ENCODE results near the gene NECTIN4. TPM values are rescaled to one million over a fixed set of nuclear protein-coding genes. Genes with fewer than 3 reads are reported as not detected.
A peak's percentile ranks its signal among the peaks of the same experiment; 100 is the strongest.
"Not testable (repeated sequence)": the region's sequence is repeated elsewhere in the genome, so short reads cannot be mapped to it uniquely, and the experiment has no call there.

The NECTIN4 gene
- total and polyA plus RNA-seq, 4 experiments from 2014 or later, result not detected

DNA sequence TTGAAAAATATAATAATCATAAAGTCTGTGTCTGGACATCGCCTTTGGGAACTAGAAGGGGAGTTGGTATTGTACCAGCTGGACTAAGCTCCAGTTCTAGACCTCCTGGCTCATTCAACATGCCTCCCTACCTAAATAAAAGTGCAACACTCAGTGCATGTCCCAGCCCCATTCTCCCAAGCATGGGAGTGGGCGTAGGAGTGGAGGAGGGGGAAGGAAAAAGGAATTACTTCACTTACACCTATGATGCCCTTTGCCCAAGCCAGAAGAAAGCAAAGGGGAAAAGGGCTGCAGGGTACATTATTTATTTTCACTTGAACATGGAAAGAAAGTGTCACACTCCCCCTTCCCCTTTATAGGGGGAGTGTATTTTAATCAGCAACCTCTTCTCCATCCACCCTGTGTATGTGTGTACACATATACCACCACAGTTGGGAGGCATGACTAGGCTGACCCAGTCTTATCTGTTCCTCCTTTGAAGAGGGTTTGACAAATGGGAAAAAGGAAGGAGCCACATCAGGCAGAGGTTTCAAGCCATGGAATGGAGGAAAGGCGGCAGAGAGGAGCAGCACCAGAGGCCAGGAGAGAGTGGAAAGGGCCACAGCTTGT, 31.8 kb upstream of the NECTIN4 start:
- H3K4me3 Mint-ChIP-seq, result no peak overlapping the region
- H3K27me3 Mint-ChIP-seq, result no peaks in the 10 kb centered on the region
- peaks cover 52% of the 10 kb centered on the region for H3K36me3 ChIP-seq (ENCODE audit: insufficient read depth, low read length)

DNA sequence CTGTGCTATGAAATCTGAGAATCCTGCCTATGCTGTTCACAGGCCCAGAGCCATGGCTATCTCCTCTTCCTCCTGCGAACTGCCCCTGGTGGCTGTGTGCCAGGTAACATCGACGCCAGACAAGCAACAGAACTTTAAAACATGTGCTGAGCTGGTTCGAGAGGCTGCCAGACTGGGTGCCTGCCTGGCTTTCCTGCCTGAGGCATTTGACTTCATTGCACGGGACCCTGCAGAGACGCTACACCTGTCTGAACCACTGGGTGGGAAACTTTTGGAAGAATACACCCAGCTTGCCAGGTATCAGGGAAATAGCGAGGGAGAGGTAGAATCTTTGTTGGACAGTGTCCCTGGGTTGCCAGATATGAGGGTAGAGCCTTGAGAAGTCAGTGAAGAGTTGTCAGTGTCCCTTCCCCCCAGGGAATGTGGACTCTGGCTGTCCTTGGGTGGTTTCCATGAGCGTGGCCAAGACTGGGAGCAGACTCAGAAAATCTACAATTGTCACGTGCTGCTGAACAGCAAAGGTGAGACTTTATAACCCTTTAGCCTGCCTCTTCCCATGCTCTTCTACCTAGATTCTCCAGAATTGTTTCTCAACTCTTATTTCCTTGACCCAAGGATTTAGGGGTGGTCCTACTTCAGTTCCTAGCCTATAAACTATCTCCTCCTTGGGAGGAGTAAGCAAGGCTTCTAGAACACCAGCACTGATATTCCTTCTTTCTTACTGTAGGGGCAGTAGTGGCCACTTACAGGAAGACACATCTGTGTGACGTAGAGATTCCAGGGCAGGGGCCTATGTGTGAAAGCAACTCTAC, 29.9 kb upstream of the NECTIN4 start:
- Mint-ChIP-seq H3K4me3 (peak overlapping the region; percentile 87 to 98 (median 96)), H3K27ac (peak overlapping the region; percentile 94 to 99 (median 98)), H3K9me3 (no peaks in the 10 kb centered on the region), H3K27me3 (no peaks in the 10 kb centered on the region), H3K4me1 (peaks cover 26 to 66% (median 48%) of the 10 kb centered on the region in 4 donors), H3K36me3 (peaks cover 21 to 62% of the 10 kb centered on the region in 2 donors)
- Histone ChIP-seq H3K9me3 (ENCODE audit: control insufficient read depth in 1 of 2, low read length in 2 of 2) (no peaks in the 10 kb centered on the region), H3K4me3 (ENCODE audit: low read length in 2 of 2) (peak overlapping the region; percentile 32 to 95), H3K27me3 (ENCODE audit: insufficient read depth, low read length) (no peaks in the 10 kb centered on the region), H3K27ac (ENCODE audit: low read depth, low read length) (peak overlapping the region; percentile 94), H3K4me1 (ENCODE audit: insufficient read depth, low read length) (peaks cover 51% of the 10 kb centered on the region), H3K36me3 (ENCODE audit: insufficient read depth, low read length) (peaks cover 40% of the 10 kb centered on the region)
- POLR2A ChIA-PET (ENCODE audit: partially characterized antibody), result interaction anchor here (0.9 to 4.3 kb wide), 6 partner anchors 13 to 109 kb away, joined by 3 to 47 read pairs (median 12); partner anchors contain the start of genes ARHGAP30, DEDD, TOMM40L and TSTD1
- CTCF ChIA-PET (ENCODE audit: partially characterized antibody), result no interaction called here
- peak; percentile 64 to 90 (median 72) for DNase-seq
- intact Hi-C loops (cut with micrococcal nuclease), result loop anchor here (2.0 kb wide), 1 partner anchor 50 kb away; the partner anchor contains the start of gene ARHGAP30

More for the DNA sequence above, 31.8 kb upstream of the NECTIN4 start:
- intact Hi-C loops (cut with micrococcal nuclease), result no loop called here
- Histone ChIP-seq H3K9me3 (ENCODE audit: control insufficient read depth in 1 of 2, low read length in 2 of 2) (no peaks in the 10 kb centered on the region), H3K4me1 (ENCODE audit: insufficient read depth, low read length) (peaks cover 33% of the 10 kb centered on the region), H3K27me3 (ENCODE audit: insufficient read depth, low read length) (no peaks in the 10 kb centered on the region), H3K27ac (ENCODE audit: low read depth, low read length) (peak overlapping the region; percentile 94), H3K4me3 (ENCODE audit: low read length in 2 of 2) (no peak overlapping the region)
- DNase-seq, result no peak
- Mint-ChIP-seq H3K36me3 (peaks cover 24 to 70% of the 10 kb centered on the region in 2 donors), H3K4me1 (peaks cover 26 to 53% (median 35%) of the 10 kb centered on the region in 4 donors), H3K9me3 (no peaks in the 10 kb centered on the region), H3K27ac (peak overlapping the region in 6 of 7 donors; percentile 29 to 67 (median 56))
- CTCF ChIA-PET (ENCODE audit: partially characterized antibody), result interaction anchor here (0.7 to 1.6 kb wide), 6 partner anchors 16 to 124 kb away, joined by 3 to 4 read pairs (median 4); no protein-coding TSS in a partner anchor
- POLR2A ChIA-PET (ENCODE audit: partially characterized antibody), result interaction anchor here (1.1 to 1.6 kb wide), 5 partner anchors 10 to 75 kb away, joined by 3 to 6 read pairs (median 5); partner anchors contain the start of genes DEDD and USF1

DNA sequence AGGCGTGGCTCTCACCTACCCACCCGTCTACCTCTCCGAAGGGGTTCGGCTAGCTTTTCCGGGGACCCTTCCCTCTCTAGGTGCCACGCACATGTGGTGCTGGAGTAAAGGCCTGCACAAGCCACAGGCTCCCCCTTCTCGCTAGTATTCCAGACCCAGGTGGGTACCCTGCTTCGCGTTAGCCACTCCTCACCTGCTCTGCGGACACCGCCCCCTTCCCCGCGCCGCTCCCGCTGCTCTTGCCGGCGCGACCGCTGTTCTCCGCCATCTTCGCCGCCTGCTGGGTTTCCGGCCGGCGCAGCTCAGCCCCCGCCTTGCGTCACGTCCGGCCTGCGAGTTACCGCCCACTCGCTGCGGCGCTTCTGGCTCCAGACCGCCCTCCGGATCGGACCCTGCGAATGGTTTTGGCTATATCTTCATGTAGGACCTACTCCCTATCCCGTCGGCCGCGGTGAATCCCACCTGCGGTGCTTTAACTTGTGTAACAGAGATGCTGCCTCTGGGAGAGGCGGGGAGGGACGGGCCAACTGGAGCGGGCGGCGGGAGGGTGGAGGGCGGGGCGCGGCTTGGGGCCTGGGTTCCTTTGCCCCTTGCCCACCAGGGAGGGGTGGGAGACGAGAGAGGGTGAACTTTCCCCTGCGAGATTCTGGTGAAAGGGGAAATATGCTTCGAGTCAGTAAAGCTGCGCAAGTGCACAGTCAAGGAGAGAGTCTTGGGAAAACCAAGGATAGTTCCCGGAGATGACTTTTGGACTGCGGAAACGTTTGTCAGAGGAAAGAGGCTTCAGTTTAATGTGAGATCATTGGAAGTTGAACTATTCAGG, 28.6 kb upstream of the NECTIN4 start, which contains the start of the genes NIT1 and PFDN2:
Gene NIT1 (plus strand): TSS at position 347 of the 823 bp plus-strand sequence. CDS start 72 bp downstream, at position 419.
Gene PFDN2 (minus strand): TSS at position 279 of the 823 bp plus-strand sequence. CDS start 11 bp downstream, at position 268.
- Mint-ChIP-seq H3K4me1 (peaks cover 36 to 79% (median 61%) of the 10 kb centered on the region in 4 donors), H3K27me3 (no peaks in the 10 kb centered on the region), H3K36me3 (peaks cover 21 to 57% of the 10 kb centered on the region in 2 donors), H3K4me3 (peak within 1 kb of the TSS; percentile 94 to 98 (median 96)), H3K27ac (peak within 1 kb of the TSS; percentile 94 to 99 (median 98)), H3K9me3 (no peaks in the 10 kb centered on the region)
- H3K9me3 ChIP-seq (ENCODE audit: control insufficient read depth in 1 of 2, low read length in 2 of 2), result no peaks in the 10 kb centered on the region
- POLR2A ChIA-PET (ENCODE audit: partially characterized antibody), result interaction anchor here (0.6 to 4.3 kb wide), 18 partner anchors 12 to 281 kb away, joined by 3 to 47 read pairs (median 6); partner anchors contain the start of genes ARHGAP30, DEDD, KLHDC9 and NDUFS2
- peaks cover 64% of the 10 kb centered on the region for H3K4me1 ChIP-seq (ENCODE audit: insufficient read depth, low read length)
- H3K27me3 ChIP-seq (ENCODE audit: insufficient read depth, low read length), result no peaks in the 10 kb centered on the region
- peaks cover 29% of the 10 kb centered on the region for H3K36me3 ChIP-seq (ENCODE audit: insufficient read depth, low read length)
- peak; percentile 83 to 87 (median 86) for DNase-seq
- H3K4me3 ChIP-seq (ENCODE audit: low read length in 2 of 2), result peak within 1 kb of the TSS; percentile 32 to 95
- peak within 1 kb of the TSS; percentile 94 for H3K27ac ChIP-seq (ENCODE audit: low read depth, low read length)
- CTCF ChIA-PET (ENCODE audit: partially characterized antibody), result interaction anchor here (0.6 to 2.1 kb wide), 9 partner anchors 19 to 108 kb away, joined by 3 to 7 read pairs (median 3); partner anchors contain the start of genes KLHDC9, TOMM40L and TSTD1
- intact Hi-C loops (cut with micrococcal nuclease), result loop anchor here (1.0 to 2.0 kb wide), 4 partner anchors 14 to 77 kb away; partner anchors contain the start of genes ARHGAP30 and DEDD

DNA sequence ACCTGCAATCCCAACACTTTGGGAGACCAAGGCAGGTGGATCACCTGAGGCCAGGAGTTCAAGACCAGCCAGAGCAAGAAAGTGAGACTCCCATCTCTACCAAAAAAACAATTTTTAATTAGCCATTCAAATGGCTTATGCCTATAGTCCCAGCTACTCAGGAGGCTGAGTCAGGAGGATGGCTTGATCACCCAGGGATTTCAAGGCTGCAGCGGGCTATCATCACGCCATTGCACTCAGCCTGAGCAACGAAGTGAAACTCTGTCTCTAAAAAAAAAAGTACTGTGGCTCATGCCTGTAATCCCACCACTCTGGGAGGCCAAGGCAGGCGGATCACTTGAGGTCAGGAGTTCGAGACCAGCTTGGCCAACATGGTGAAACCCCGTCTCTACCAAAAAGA, 26.6 kb upstream of the NECTIN4 start:
- H3K27me3 ChIP-seq (ENCODE audit: insufficient read depth, low read length); DNase-seq; H3K9me3 ChIP-seq (ENCODE audit: control insufficient read depth in 1 of 2, low read length in 2 of 2); intact Hi-C loops (cut with micrococcal nuclease); H3K27me3 Mint-ChIP-seq; H3K27ac ChIP-seq (ENCODE audit: low read depth, low read length); H3K9me3 Mint-ChIP-seq; H3K36me3 ChIP-seq (ENCODE audit: insufficient read depth, low read length); H3K4me3 ChIP-seq (ENCODE audit: low read length in 2 of 2): not testable (repeated sequence)
- H3K4me1 ChIP-seq (ENCODE audit: insufficient read depth, low read length), result peaks cover 72% of the 10 kb centered on the region
- CTCF ChIA-PET (ENCODE audit: partially characterized antibody), result interaction anchor here (1.6 to 2.1 kb wide), 2 partner anchors 22 to 124 kb away, joined by 4 to 5 read pairs; no protein-coding TSS in a partner anchor
- peaks cover 4 to 44% of the 10 kb centered on the region in 2 donors for H3K36me3 Mint-ChIP-seq
- H3K4me3 Mint-ChIP-seq, result peak overlapping the region; percentile 33 to 98 (median 94)
- peaks cover 46 to 85% (median 65%) of the 10 kb centered on the region in 4 donors for H3K4me1 Mint-ChIP-seq
- H3K27ac Mint-ChIP-seq, result peak overlapping the region in 2 of 7 donors; percentile 64 to 69
- POLR2A ChIA-PET (ENCODE audit: partially characterized antibody), result interaction anchor here (0.6 to 4.3 kb wide), 7 partner anchors 11 to 664 kb away, joined by 3 to 47 read pairs (median 4); partner anchors contain the start of genes ARHGAP30, DEDD, KLHDC9 and TSTD1

DNA sequence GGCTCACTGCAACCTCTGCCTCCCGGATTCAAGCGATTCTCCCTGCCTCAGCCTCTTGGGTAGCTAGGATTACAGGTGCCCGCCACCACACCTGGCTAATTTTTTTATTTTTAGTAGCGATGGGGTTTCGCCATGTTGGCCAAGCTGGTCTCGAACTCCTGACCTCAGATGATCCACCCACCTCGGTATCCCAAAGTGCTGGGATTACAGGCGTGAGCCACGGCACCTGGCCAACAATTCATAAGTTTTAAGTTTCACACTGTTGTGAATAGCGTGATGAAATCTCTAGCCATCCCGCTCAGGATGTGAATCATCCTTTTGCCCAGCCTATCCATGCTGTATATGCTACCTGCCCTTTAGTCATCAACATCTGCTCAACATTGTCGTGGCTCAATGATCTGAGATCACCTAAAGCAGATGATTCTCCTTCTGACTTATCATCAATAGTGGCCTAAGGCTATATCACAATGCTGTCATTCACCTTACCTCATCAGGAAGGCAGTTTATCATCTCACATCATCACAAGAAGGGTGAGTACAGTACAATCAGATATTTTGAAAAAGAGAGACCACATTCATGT, 25.9 kb upstream of the NECTIN4 start:
- ChIA-PET CTCF (ENCODE audit: partially characterized antibody) (no interaction called here), POLR2A (ENCODE audit: partially characterized antibody) (interaction anchor here (1.0 to 4.3 kb wide), 3 partner anchors 17 to 46 kb away, joined by 3 to 47 read pairs (median 24); partner anchors contain the start of genes ARHGAP30, DEDD and KLHDC9)
- Mint-ChIP-seq H3K27ac (peak overlapping the region in 4 of 7 donors; percentile 59 to 69 (median 65)), H3K4me3 (peak overlapping the region in 4 of 8 donors; percentile 25 to 62 (median 50)), H3K36me3 (peaks cover 4 to 40% of the 10 kb centered on the region in 2 donors), H3K9me3 (no peaks in the 10 kb centered on the region), H3K27me3 (no peaks in the 10 kb centered on the region), H3K4me1 (peaks cover 45 to 83% (median 64%) of the 10 kb centered on the region in 4 donors)
- Histone ChIP-seq H3K27ac (ENCODE audit: low read depth, low read length) (no peak overlapping the region), H3K4me1 (ENCODE audit: insufficient read depth, low read length) (peaks cover 71% of the 10 kb centered on the region), H3K36me3 (ENCODE audit: insufficient read depth, low read length) (peaks cover 2% of the 10 kb centered on the region), H3K4me3 (ENCODE audit: low read length in 2 of 2) (no peak overlapping the region), H3K9me3 (ENCODE audit: control insufficient read depth in 1 of 2, low read length in 2 of 2) (no peaks in the 10 kb centered on the region), H3K27me3 (ENCODE audit: insufficient read depth, low read length) (no peaks in the 10 kb centered on the region)
- intact Hi-C loops (cut with micrococcal nuclease), result no loop called here
- no peak for DNase-seq

DNA sequence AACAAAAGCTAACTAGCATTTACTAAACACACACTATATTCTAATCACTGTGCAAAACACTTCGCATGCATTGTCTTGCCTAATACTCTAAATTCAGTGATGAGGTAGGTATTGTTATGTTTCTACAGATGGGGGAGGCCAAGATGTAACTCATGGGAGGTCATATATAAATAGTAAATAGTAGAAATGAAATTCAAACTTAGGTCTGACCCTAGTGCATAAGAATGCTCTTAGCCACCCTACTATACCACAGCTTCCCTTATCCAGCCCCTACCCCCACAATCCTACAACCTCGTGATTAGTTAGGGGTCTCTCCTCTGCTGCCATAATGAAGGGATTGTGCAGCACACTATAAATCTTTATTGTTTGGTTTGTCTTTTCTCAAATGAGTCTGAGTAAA, 25.2 kb upstream of the NECTIN4 start:
- Histone ChIP-seq H3K9me3 (ENCODE audit: control insufficient read depth in 1 of 2, low read length in 2 of 2) (no peaks in the 10 kb centered on the region), H3K27me3 (ENCODE audit: insufficient read depth, low read length) (no peaks in the 10 kb centered on the region), H3K4me1 (ENCODE audit: insufficient read depth, low read length) (peaks cover 64% of the 10 kb centered on the region), H3K36me3 (ENCODE audit: insufficient read depth, low read length) (peaks cover under 1% of the 10 kb centered on the region), H3K27ac (ENCODE audit: low read depth, low read length) (no peak overlapping the region), H3K4me3 (ENCODE audit: low read length in 2 of 2) (no peak overlapping the region)
- POLR2A ChIA-PET (ENCODE audit: partially characterized antibody), result no interaction called here
- CTCF ChIA-PET (ENCODE audit: partially characterized antibody), result no interaction called here
- intact Hi-C loops (cut with micrococcal nuclease), result no loop called here
- H3K4me3 Mint-ChIP-seq, result peak overlapping the region in 1 of 8 donors; percentile 5
- H3K27ac Mint-ChIP-seq, result peak overlapping the region in 3 of 7 donors; percentile 10 to 36 (median 19)
- no peak for DNase-seq
- no peaks in the 10 kb centered on the region for H3K9me3 Mint-ChIP-seq
- H3K4me1 Mint-ChIP-seq, result peaks cover 40 to 76% (median 58%) of the 10 kb centered on the region in 4 donors
- peaks cover 4 to 34% of the 10 kb centered on the region in 2 donors for H3K36me3 Mint-ChIP-seq
- H3K27me3 Mint-ChIP-seq, result no peaks in the 10 kb centered on the region

All from CD4-positive, alpha-beta memory T cell (primary cell).